GM21367 (cell line): Measurements from ENCODE around the gene MAP3K19.
"Not testable (repeated sequence)": the region's sequence is repeated elsewhere in the genome, so short reads cannot be mapped to it uniquely, and the experiment has no call there.

Experiments
- ATAC-seq: cut with Tn5 transposase; IDR thresholded peaks from one replicate; pipeline ENCODE4 v1.9.1; 2021; ENCODE audit not compliant: unreplicated experiment

The MAP3K19 gene

GRCh38 chr2:134999521-134999920, 47.7 kb downstream of the MAP3K19 start:
- no peak for ATAC-seq

- no peak for ATAC-seq
Observed at GRCh38 chr2:134988994-134989605, 58.1 kb downstream of the MAP3K19 start.

GRCh38 chr2:134985061-134985460, 62.2 kb downstream of the MAP3K19 start:
- ATAC-seq: no peak

- ATAC-seq: no peak
Observed at GRCh38 chr2:134982603-134983002, 64.6 kb downstream of the MAP3K19 start.

- ATAC-seq: no peak
Observed at GRCh38 chr2:134980639-134981038, 66.6 kb downstream of the MAP3K19 start.

- ATAC-seq: no peak
Observed at GRCh38 chr2:134979221-134979620, 68.0 kb downstream of the MAP3K19 start.

- not testable (repeated sequence) for ATAC-seq
Observed at GRCh38 chr2:134977104-134977503, 70.1 kb downstream of the MAP3K19 start.

GRCh38 chr2:134976074-134976702, 71.1 kb downstream of the MAP3K19 start:
- no peak for ATAC-seq

- ATAC-seq: no peak
Observed at GRCh38 chr2:134975281-134976009, 71.8 kb downstream of the MAP3K19 start.

GRCh38 chr2:134973241-134974138, 73.8 kb downstream of the MAP3K19 start:
- ATAC-seq: no peak

GRCh38 chr2:134967166-134967565, 80.1 kb downstream of the MAP3K19 start:
- ATAC-seq: not testable (repeated sequence)

- no peak for ATAC-seq
Observed at GRCh38 chr2:134957477-134957876, 89.8 kb downstream of the MAP3K19 start.

GRCh38 chr2:134955744-134956143, 91.5 kb downstream of the MAP3K19 start:
- ATAC-seq: no peak

- no peak for ATAC-seq
Observed at GRCh38 chr2:134954065-134954464, 93.2 kb downstream of the MAP3K19 start.

- ATAC-seq: no peak
Observed at GRCh38 chr2:134952608-134953007, 94.6 kb downstream of the MAP3K19 start.

- ATAC-seq: no peak
Observed at GRCh38 chr2:134950886-134951285, 96.4 kb downstream of the MAP3K19 start.

- ATAC-seq: no peak
Observed at GRCh38 chr2:134949981-134950708, 97.1 kb downstream of the MAP3K19 start.

- no peak for ATAC-seq
Observed at GRCh38 chr2:134946073-134946472, 101.2 kb downstream of the MAP3K19 start.

GRCh38 chr2:134944975-134945374, 102.3 kb downstream of the MAP3K19 start:
- ATAC-seq: no peak

GRCh38 chr2:134943540-134943939, 103.7 kb downstream of the MAP3K19 start:
- ATAC-seq: peak; percentile 87
